Loucy (cell line): ENCODE results near the gene VILL.

Experiments used
- CTCF ChIP-seq: fragments of 200-600 bp; sonication (generic); conservative IDR thresholded peaks from 2 replicates; pipeline ENCODE4 v1.5.1; 2014; ENCODE audit warnings: mild to moderate bottlenecking, antibody characterized with exemption, low read length
- EZH2phosphoT487 ChIP-seq: fragments of 200-600 bp; IDR thresholded peaks from 2 replicates; pipeline ENCODE4 v1.6.1; 2018; ENCODE audit warnings: antibody characterized with exemption, mild to moderate bottlenecking, moderate library complexity, borderline replicate concordance

- no peak for TF ChIP-seq CTCF
- TF ChIP-seq EZH2phosphoT487, result no peak
Measured at GRCh38 chr3:38022896-38023709, 32.5 kb downstream of the VILL start.
